Activated T-cell treated with anti-CD3 and anti-CD28 coated beads for 1 hour (primary cell): ENCODE measurements around the gene HNRNPUL2.
A peak's percentile ranks its signal among the peaks of the same experiment; 100 is the strongest.

Experiments used
- DNase-seq: peaks from one replicate; pipeline ENCODE4 v3.0.0-alpha.2; 2020; ENCODE audit warnings: low read depth

The HNRNPUL2 gene

DNA sequence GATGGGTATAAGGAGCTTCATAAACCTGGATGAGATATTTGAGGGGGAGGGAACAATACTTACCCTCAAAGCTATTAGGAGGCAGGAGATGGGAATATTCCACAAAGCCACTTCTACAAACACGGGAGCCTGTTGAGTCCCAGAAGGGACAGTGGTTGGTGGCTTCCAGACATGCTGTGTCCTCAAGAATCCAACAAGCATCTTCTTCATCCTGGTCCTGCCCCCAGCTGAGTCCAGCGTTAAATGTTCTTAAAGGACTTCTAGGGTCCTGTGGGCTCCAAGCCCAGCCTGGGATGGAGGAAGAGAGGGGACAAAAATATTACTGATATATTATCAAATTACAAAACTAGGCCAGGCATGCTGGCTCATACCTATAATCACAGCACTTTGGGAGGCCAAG is 59.8 kb downstream of the HNRNPUL2 start:
- DNase-seq = no peak

- no peak for DNase-seq
Observed at GRCh38 chr11:62666259-62666926, 60.9 kb downstream of the HNRNPUL2 start.

- DNase-seq = peak; percentile 51
Observed at GRCh38 chr11:62665599-62666258, 61.5 kb downstream of the HNRNPUL2 start.

GRCh38 chr11:62665075-62665598 is 62.1 kb downstream of the HNRNPUL2 start, which contains the start of the genes C11orf98 and CSKMT:
TSS of gene C11orf98 (minus strand) at chr11:62665210. CDS start at chr11:62665169, 41 bp downstream.
TSS of gene CSKMT (plus strand) at chr11:62665312. CDS start at chr11:62665880, 568 bp downstream.
- peak; percentile 94 for DNase-seq

DNA sequence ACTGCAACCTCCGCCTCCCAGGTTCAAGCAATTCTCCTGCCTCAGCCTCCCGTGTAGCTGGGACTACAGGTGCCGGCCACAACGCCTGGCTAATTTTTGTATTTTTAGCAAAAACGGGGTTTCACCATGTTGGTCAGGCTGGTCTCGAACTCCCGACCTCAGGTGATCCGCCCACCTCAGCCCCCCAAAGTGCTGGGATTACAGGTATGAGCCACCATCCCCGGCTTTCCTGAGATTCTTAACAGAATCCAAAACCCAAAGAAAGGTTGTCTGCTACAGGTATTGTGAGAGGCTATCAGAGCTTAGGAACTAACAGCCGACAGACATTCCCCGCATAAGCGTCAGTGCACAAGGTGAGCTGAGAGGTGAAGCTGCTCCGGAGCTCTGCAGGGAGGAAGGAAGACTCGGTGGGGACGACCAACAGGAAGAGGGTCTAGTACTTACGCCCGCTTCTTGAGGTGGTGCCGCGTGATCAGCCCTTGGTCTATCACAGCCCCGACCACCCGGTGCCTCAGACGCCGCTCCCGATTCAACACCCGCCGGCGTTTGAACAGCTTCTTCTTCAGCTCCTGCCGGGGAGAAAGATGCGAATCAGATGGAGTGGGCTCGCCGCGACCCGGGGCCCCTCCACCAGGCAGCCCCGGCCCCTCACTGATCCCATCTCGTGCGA is 62.7 kb downstream of the HNRNPUL2 start:
- peak; percentile 30 for DNase-seq
